GM18867 (cell line): ENCODE measurements around the gene TMEM52.

Experiments
- ATAC-seq: cut with Tn5 transposase; IDR thresholded peaks from one replicate; pipeline ENCODE4 v1.9.1; 2021; ENCODE audit warnings: mild to moderate bottlenecking, moderate library complexity; ENCODE audit not compliant: unreplicated experiment

TMEM52 gene

GRCh38 chr1:1876335-1876930, 42.6 kb downstream of the TMEM52 start:
- ATAC-seq = no peak

DNA sequence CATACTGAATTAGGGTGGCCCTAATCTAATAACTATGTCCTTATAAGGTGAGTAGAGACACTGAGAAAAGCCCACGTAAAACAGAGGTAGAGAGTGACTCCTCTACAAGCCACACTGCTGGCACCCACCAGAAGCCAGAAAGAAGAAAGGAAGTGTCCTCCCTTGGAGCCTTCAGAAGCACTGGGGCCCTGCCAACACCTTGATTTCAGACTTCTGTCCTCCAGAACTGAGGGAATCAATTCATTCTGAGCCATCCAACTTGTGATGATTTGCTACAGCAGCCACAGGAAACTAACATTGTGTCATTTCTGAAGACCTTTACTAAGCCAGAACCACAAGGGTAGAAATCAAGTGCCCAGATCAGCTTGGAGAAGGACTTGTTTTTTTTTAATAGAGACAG, 43.1 kb downstream of the TMEM52 start:
- ATAC-seq = no peak

DNA sequence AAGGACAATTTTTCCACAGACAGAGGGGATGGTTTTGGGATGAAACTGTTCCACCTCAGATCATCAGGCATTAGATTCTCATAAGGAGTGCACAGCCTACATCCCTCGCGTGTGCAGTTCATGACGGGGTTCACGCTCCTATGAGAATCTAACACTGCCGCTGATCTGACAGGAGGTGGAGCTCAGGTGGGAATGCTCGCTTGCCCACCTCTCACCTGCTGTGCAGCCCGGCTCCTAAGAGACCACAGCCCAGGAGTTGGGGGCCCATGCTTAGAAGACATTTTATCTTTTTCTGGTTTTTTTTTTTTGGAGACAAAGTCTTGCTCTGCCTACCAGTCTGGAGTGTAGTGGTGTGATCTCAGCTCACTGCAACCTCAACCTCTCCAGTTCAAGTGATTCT, 44.2 kb downstream of the TMEM52 start:
- no peak for ATAC-seq

DNA sequence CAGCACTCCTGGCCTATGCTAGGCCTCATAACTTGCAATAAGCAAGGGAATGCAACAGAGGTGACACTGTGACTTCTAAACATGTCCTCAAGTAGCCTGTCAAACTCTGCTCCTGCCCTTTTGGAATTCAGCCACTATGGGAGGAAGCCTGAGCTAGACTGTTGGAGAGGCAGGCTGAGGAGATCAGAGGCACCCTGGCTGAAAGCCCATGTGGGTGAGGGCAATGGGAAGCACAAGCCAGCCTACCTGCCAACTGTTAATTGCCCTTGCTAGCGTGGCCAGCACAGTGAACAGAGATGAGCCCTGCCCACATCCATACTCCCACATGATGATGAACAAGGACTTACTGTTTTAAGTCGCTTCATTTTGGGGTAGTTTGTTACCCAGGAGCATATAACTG, 45.9 kb downstream of the TMEM52 start:
- no peak for ATAC-seq

DNA sequence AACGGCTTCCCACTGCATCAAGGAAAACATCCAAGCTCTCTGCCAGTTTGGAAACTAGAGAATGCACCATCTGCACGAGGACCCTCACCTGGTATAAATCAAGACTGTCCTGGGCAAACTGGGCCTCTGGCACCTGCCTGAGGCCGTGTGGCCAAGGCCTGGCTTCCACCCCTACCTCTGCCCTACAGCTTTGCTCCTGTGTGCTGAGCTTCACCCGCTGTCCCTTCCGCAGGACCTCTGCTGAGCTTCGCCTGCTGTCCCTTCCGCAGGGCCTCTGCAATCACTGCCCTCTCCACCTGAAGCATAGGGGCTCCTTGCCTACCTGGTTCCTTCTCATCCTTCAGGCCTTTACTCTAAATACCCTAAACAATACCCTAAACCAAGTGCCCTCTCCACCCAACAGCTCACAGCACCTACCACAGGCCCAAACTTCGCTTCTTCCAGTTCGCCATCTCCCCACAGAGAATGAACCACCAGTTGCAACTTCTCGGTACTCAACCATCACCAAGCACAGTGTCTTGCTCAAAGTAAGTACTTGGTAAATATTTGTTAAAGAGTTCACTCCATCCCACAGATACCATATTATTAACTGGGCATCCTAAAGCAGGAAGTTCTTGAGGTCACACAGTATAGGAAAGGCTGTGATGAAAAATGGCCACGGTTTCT, 46.6 kb downstream of the TMEM52 start:
- no peak for ATAC-seq

- no peak for ATAC-seq
These were observed 49.6 kb downstream of the TMEM52 start for GRCh38 chr1:1869469-1869868.
